OCI-LY3 (cell line): Measurements from ENCODE around the gene LRRC4B.
"Not testable (repeated sequence)": the region's sequence is repeated elsewhere in the genome, so short reads cannot be mapped to it uniquely, and the experiment has no call there.

ENCODE experiments used
- H2AFZ ChIP-seq: fragments of 200-600, 300-600 bp; shearing (Covaris generic); 2 replicates; pipeline ENCODE4 v1.6.0; 2014; ENCODE audit warnings: antibody characterized with exemption, low read depth, low read length
- H3K27ac ChIP-seq: fragments of 200-600, 300-600 bp; sonication (generic); 2 replicates; pipeline ENCODE4 v1.5.1; 2014; ENCODE audit warnings: mild to moderate bottlenecking, low read length, moderate library complexity, mixed read lengths
- H3K27me3 ChIP-seq: fragments of 200-600, 300-600 bp; sonication (generic); 2 replicates; pipeline ENCODE4 v1.6.1; 2014; ENCODE audit warnings: low read depth, low read length, mixed read lengths
- H3K36me3 ChIP-seq: fragments of 200-600, 300-600 bp; sonication (generic); replicated peaks from 2 replicates; pipeline ENCODE3; 2014; ENCODE audit warnings: low read depth, low read length, mixed read lengths
- H3K4me1 ChIP-seq: fragments of 300-600, 200-600 bp; sonication (generic); 2 replicates; pipeline ENCODE4 v1.6.1; 2014; ENCODE audit warnings: low read length, mixed read lengths
- H3K4me2 ChIP-seq: fragments of 200-600, 300-600 bp; sonication (generic); 2 replicates; pipeline ENCODE4 v1.6.1; 2014; ENCODE audit warnings: low read length, mixed read lengths
- H3K4me3 ChIP-seq: fragments of 300-600, 200-600 bp; sonication (generic); 2 replicates; pipeline ENCODE4 v1.5.1; 2014; ENCODE audit warnings: antibody characterized with exemption, mild to moderate bottlenecking, low read length, moderate library complexity
- H3K79me2 ChIP-seq: fragments of 300-600, 200-600 bp; shearing (Covaris generic); 2 replicates; pipeline ENCODE4 v1.6.1; 2014; ENCODE audit warnings: mild to moderate bottlenecking, low read length, mixed read lengths
- H3K9ac ChIP-seq: fragments of 300-600, 200-600 bp; shearing (Covaris generic); 2 replicates; pipeline ENCODE4 v1.6.0; 2014; ENCODE audit warnings: mild to moderate bottlenecking, low read length, moderate library complexity
- H3K9me3 ChIP-seq: fragments of 200-600, 300-600 bp; shearing (Covaris generic); 2 replicates; pipeline ENCODE4 v1.6.1; 2014; ENCODE audit warnings: low read length, mixed read lengths; ENCODE audit not compliant: insufficient read depth
- H4K20me1 ChIP-seq: fragments of 200-600, 300-600 bp; sonication (generic); 2 replicates; pipeline ENCODE4 v1.6.1; 2016; ENCODE audit warnings: low read length, mixed read lengths; ENCODE audit not compliant: insufficient read depth
- CTCF ChIP-seq: fragments of 200-600, 300-600 bp; sonication (generic); IDR thresholded peaks from 2 replicates; pipeline ENCODE4 v1.5.1; 2014; ENCODE audit warnings: antibody characterized with exemption, low read length, low read depth
- EZH2phosphoT487 ChIP-seq: fragments of 200-600 bp; shearing (Covaris generic); IDR thresholded peaks from 2 replicates; pipeline ENCODE4 v1.6.1; 2018; ENCODE audit warnings: antibody characterized with exemption, mixed run types, low read depth

LRRC4B gene

GRCh38 chr19:50580970-50581634 lies 12.9 kb upstream of the LRRC4B start:
- H3K4me3 ChIP-seq = no peak overlapping the region
- TF ChIP-seq EZH2phosphoT487 = no peak
- TF ChIP-seq CTCF = no peak
- no peak overlapping the region for H3K27ac ChIP-seq
- H3K79me2 ChIP-seq = no peaks in the 10 kb centered on the region
- H3K9ac ChIP-seq = no peak overlapping the region
- H3K4me2 ChIP-seq = no peak overlapping the region
- no peaks in the 10 kb centered on the region for H4K20me1 ChIP-seq
- no peaks in the 10 kb centered on the region for H3K36me3 ChIP-seq
- no peaks in the 10 kb centered on the region for H3K4me1 ChIP-seq
- no peaks in the 10 kb centered on the region for H3K27me3 ChIP-seq
- no peaks in the 10 kb centered on the region; the same call in 1 of the 2 replicates for H3K9me3 ChIP-seq
- no peak overlapping the region for H2AFZ ChIP-seq

GRCh38 chr19:50580240-50580639 lies 12.0 kb upstream of the LRRC4B start:
- Histone ChIP-seq H3K4me2 (no peak overlapping the region), H3K4me3 (no peak overlapping the region), H3K79me2 (no peaks in the 10 kb centered on the region), H3K9me3 (no peaks in the 10 kb centered on the region; the same call in 1 of the 2 replicates), H3K9ac (no peak overlapping the region), H3K36me3 (no peaks in the 10 kb centered on the region), H3K27ac (no peak overlapping the region), H3K4me1 (no peaks in the 10 kb centered on the region), H2AFZ (no peak overlapping the region), H4K20me1 (no peaks in the 10 kb centered on the region), H3K27me3 (0 out of 2 replicates have a peak, but pooled peaks cover 2% of the 10 kb centered on the region)
- TF ChIP-seq EZH2phosphoT487 (no peak), CTCF (no peak)

- H3K27me3 ChIP-seq, H3K4me2 ChIP-seq: not testable (repeated sequence)
These were observed 8.5 kb upstream of the LRRC4B start for GRCh38 chr19:50576769-50577168.

GRCh38 chr19:50573741-50574461 lies 5.7 kb upstream of the LRRC4B start:
- H3K9ac ChIP-seq = no peak overlapping the region
- H3K4me2 ChIP-seq = no peak overlapping the region
- peaks cover 6% of the 10 kb centered on the region; the same call in 1 of the 2 replicates for H3K4me1 ChIP-seq
- no peaks in the 10 kb centered on the region for H3K79me2 ChIP-seq
- H3K27ac ChIP-seq = no peak overlapping the region
- H3K36me3 ChIP-seq = no peaks in the 10 kb centered on the region
- no peak overlapping the region for H2AFZ ChIP-seq
- H3K27me3 ChIP-seq = 0 out of 2 replicates have a peak, but pooled peaks cover 8% of the 10 kb centered on the region
- no peak overlapping the region for H3K4me3 ChIP-seq
- no peaks in the 10 kb centered on the region for H4K20me1 ChIP-seq
- H3K9me3 ChIP-seq = no peaks in the 10 kb centered on the region
- TF ChIP-seq EZH2phosphoT487 = no peak

More at GRCh38 chr19:50576769-50577168, 8.5 kb upstream of the LRRC4B start:
- H2AFZ ChIP-seq, H3K36me3 ChIP-seq, H3K79me2 ChIP-seq, H3K4me3 ChIP-seq, H4K20me1 ChIP-seq, H3K4me1 ChIP-seq, H3K9me3 ChIP-seq, H3K9ac ChIP-seq, H3K27ac ChIP-seq: not testable (repeated sequence)

DNA sequence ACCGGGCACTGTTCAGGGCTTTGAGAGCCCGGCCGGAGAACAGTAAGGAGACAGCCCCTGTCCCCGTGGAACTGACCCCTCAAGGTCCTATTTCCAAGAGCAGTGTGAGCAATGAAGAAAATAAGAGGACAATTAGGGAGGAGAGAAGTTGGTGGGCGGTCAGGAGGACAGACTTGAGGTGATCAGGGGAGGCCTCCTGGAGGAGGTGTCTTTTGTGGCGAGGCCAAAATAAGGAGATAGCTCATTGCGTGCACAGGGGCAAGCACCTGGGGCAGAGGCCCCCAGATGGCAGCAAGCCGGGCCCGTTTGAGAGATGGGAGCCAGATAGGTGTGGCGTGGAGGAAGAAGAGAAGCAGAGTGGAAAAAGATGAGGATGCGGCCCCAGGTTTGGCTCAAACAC lies 2.8 kb upstream of the LRRC4B start:
- Histone ChIP-seq H3K9me3 (no peaks in the 10 kb centered on the region), H3K79me2 (no peaks in the 10 kb centered on the region), H3K36me3 (no peaks in the 10 kb centered on the region), H2AFZ (no peak overlapping the region), H4K20me1 (no peaks in the 10 kb centered on the region), H3K27ac (no peak overlapping the region), H3K4me3 (no peak overlapping the region), H3K27me3 (0 out of 2 replicates have a peak, but pooled peaks cover 8% of the 10 kb centered on the region), H3K4me2 (no peak overlapping the region), H3K9ac (no peak overlapping the region), H3K4me1 (peaks cover 18% of the 10 kb centered on the region)
- TF ChIP-seq EZH2phosphoT487 (no peak), CTCF (no peak)
